Dendritic cell treated with granulocyte-macrophage colony-stimulating factor and Interleukin-4, amounts not matched to agents 40 ng/mL and 50 ng/mL, for 4 days (primary cell): ENCODE measurements around the gene ZNF14.
"Not testable (repeated sequence)": the region's sequence is repeated elsewhere in the genome, so short reads cannot be mapped to it uniquely, and the experiment has no call there.

Experiments used
- H3K27ac Mint-ChIP-seq: one replicate; pipeline ENCODE4 v1.8.0; 2022; ENCODE audit warnings: mild to moderate bottlenecking, mixed read lengths
- H3K27me3 Mint-ChIP-seq: one replicate; pipeline ENCODE4 v1.8.0; 2022; ENCODE audit warnings: mild to moderate bottlenecking, mixed read lengths
- H3K36me3 Mint-ChIP-seq: one replicate; pipeline ENCODE4 v1.8.0; 2022; ENCODE audit warnings: low read depth, mixed read lengths
- H3K4me1 Mint-ChIP-seq: one replicate; pipeline ENCODE4 v1.8.0; 2022; ENCODE audit warnings: low read depth, mixed read lengths
- H3K4me3 Mint-ChIP-seq: one replicate; pipeline ENCODE4 v1.8.0; 2022; ENCODE audit warnings: mild to moderate bottlenecking, moderate library complexity, mixed read lengths
- H3K9me3 Mint-ChIP-seq: one replicate; pipeline ENCODE4 v1.8.0; 2022; ENCODE audit warnings: mixed read lengths
- intact Hi-C: fragments of 100-400 bp; cut with micrococcal nuclease; formaldehyde crosslinking; loops from one replicate; pipeline ENCODE4 v1.15.0; 2022

The ZNF14 gene

GRCh38 chr19:19750842-19751790 is 18.2 kb upstream of the ZNF14 start:
- Mint-ChIP-seq H3K9me3 (peaks cover 88% of the 10 kb centered on the region), H3K36me3 (no peaks in the 10 kb centered on the region), H3K27ac (no peak overlapping the region), H3K4me1 (no peaks in the 10 kb centered on the region), H3K4me3 (no peak overlapping the region), H3K27me3 (no peaks in the 10 kb centered on the region)
- intact Hi-C loops = no loop called here

- Mint-ChIP-seq H3K36me3 (no peaks in the 10 kb centered on the region), H3K4me3 (no peak overlapping the region), H3K9me3 (peaks cover 80% of the 10 kb centered on the region), H3K27ac (no peak overlapping the region), H3K27me3 (no peaks in the 10 kb centered on the region), H3K4me1 (no peaks in the 10 kb centered on the region)
- intact Hi-C loops = no loop called here
Observed at GRCh38 chr19:19749908-19750841, 17.3 kb upstream of the ZNF14 start.

GRCh38 chr19:19749117-19749907 is 16.4 kb upstream of the ZNF14 start:
- Mint-ChIP-seq H3K27me3 (no peaks in the 10 kb centered on the region), H3K4me1 (no peaks in the 10 kb centered on the region), H3K36me3 (no peaks in the 10 kb centered on the region), H3K9me3 (peaks cover 80% of the 10 kb centered on the region), H3K27ac (no peak overlapping the region), H3K4me3 (no peak overlapping the region)
- intact Hi-C loops = no loop called here

GRCh38 chr19:19748249-19748938 is 15.5 kb upstream of the ZNF14 start:
- no peaks in the 10 kb centered on the region for H3K27me3 Mint-ChIP-seq
- H3K9me3 Mint-ChIP-seq = peaks cover 80% of the 10 kb centered on the region
- H3K27ac Mint-ChIP-seq = no peak overlapping the region
- no peak overlapping the region for H3K4me3 Mint-ChIP-seq
- no peaks in the 10 kb centered on the region for H3K4me1 Mint-ChIP-seq
- no peaks in the 10 kb centered on the region for H3K36me3 Mint-ChIP-seq
- intact Hi-C loops = no loop called here

GRCh38 chr19:19747357-19748220 is 14.7 kb upstream of the ZNF14 start:
- Mint-ChIP-seq H3K9me3 (peaks cover 80% of the 10 kb centered on the region), H3K36me3 (no peaks in the 10 kb centered on the region), H3K4me3 (no peak overlapping the region), H3K27ac (no peak overlapping the region), H3K4me1 (no peaks in the 10 kb centered on the region), H3K27me3 (no peaks in the 10 kb centered on the region)
- intact Hi-C loops = no loop called here

GRCh38 chr19:19746286-19747213 is 13.6 kb upstream of the ZNF14 start:
- intact Hi-C loops = no loop called here
- Mint-ChIP-seq H3K4me3 (no peak overlapping the region), H3K27ac (no peak overlapping the region), H3K9me3 (peaks cover 77% of the 10 kb centered on the region), H3K27me3 (no peaks in the 10 kb centered on the region), H3K4me1 (no peaks in the 10 kb centered on the region), H3K36me3 (no peaks in the 10 kb centered on the region)

- Mint-ChIP-seq H3K36me3 (no peaks in the 10 kb centered on the region), H3K4me1 (no peaks in the 10 kb centered on the region), H3K27ac (no peak overlapping the region), H3K4me3 (no peak overlapping the region), H3K27me3 (no peaks in the 10 kb centered on the region), H3K9me3 (peaks cover 68% of the 10 kb centered on the region)
- intact Hi-C loops = no loop called here
Observed at GRCh38 chr19:19745496-19746285, 12.8 kb upstream of the ZNF14 start.

GRCh38 chr19:19744641-19745040 is 11.7 kb upstream of the ZNF14 start:
- Mint-ChIP-seq H3K27ac (no peak overlapping the region), H3K27me3 (no peaks in the 10 kb centered on the region), H3K36me3 (no peaks in the 10 kb centered on the region), H3K9me3 (peaks cover 66% of the 10 kb centered on the region), H3K4me3 (no peak overlapping the region), H3K4me1 (no peaks in the 10 kb centered on the region)
- intact Hi-C loops = no loop called here

- H3K27ac Mint-ChIP-seq, H3K4me3 Mint-ChIP-seq, H3K36me3 Mint-ChIP-seq, intact Hi-C loops, H3K4me1 Mint-ChIP-seq, H3K27me3 Mint-ChIP-seq: not testable (repeated sequence)
- peaks cover 66% of the 10 kb centered on the region for H3K9me3 Mint-ChIP-seq
Observed at GRCh38 chr19:19743921-19744320, 11.0 kb upstream of the ZNF14 start.

- no peaks in the 10 kb centered on the region for H3K27me3 Mint-ChIP-seq
- H3K4me1 Mint-ChIP-seq = no peaks in the 10 kb centered on the region
- no peak overlapping the region for H3K4me3 Mint-ChIP-seq
- peaks cover 63% of the 10 kb centered on the region for H3K9me3 Mint-ChIP-seq
- no peak overlapping the region for H3K27ac Mint-ChIP-seq
- H3K36me3 Mint-ChIP-seq = no peaks in the 10 kb centered on the region
- intact Hi-C loops = no loop called here
Observed at GRCh38 chr19:19743176-19743575, 10.3 kb upstream of the ZNF14 start.

- Mint-ChIP-seq H3K4me1 (no peaks in the 10 kb centered on the region), H3K27me3 (no peaks in the 10 kb centered on the region), H3K27ac (no peak overlapping the region), H3K36me3 (no peaks in the 10 kb centered on the region), H3K9me3 (peaks cover 67% of the 10 kb centered on the region), H3K4me3 (no peak overlapping the region)
- intact Hi-C loops = no loop called here
Observed at GRCh38 chr19:19742773-19743172, 9.9 kb upstream of the ZNF14 start.
